ENCODE data around the gene IP6K2. TPM values are rescaled to one million over a fixed set of nuclear protein-coding genes. Genes with fewer than 3 reads are reported as not detected.

Gene IP6K2
- total and polyA plus RNA-seq, 10 of the 15 experiments (the other 5 are each of a cell fraction or from before 2014, with no cell fraction given), result 25.8 to 95.9 (median 69.0) TPM

GRCh38 chr3:48688737-48689075 is 28.3 kb downstream of the IP6K2 start:
- Histone ChIP-seq H3K79me2 (ENCODE audit: control insufficient read depth, insufficient read depth, low read length) (peaks cover 19% of the 10 kb centered on the region), H3K4me3 (no peak overlapping the region), H3K27ac (ENCODE audit: control insufficient read depth, insufficient read depth) (no peak overlapping the region), H3K4me1 (ENCODE audit: control insufficient read depth, insufficient read depth, low read length) (peaks cover 4% of the 10 kb centered on the region; the same call in 1 of the 2 replicates), H2AFZ (ENCODE audit: control insufficient read depth, low read depth, low read length) (no peak overlapping the region), H3K4me2 (ENCODE audit: control insufficient read depth, insufficient read depth) (no peak overlapping the region), H3K9me3 (replicated peaks; ENCODE audit: control insufficient read depth, insufficient read depth, low read length) (no peaks in the 10 kb centered on the region), H4K20me1 (ENCODE audit: control insufficient read depth, insufficient read depth) (no peaks in the 10 kb centered on the region; the same call in 1 of the 2 replicates), H3K27me3 (replicated peaks in 1 of 2; ENCODE audit: control insufficient read depth in 2 of 2, insufficient read depth in 2 of 2, low read length in 1 of 2) (no peaks in the 10 kb centered on the region), H3K36me3 (ENCODE audit: control insufficient read depth in 2 of 2, insufficient read depth in 2 of 2, low read length in 1 of 2) (peaks cover 31 to 37% of the 10 kb centered on the region in 2 experiments), H3K9ac (ENCODE audit: control insufficient read depth, insufficient read depth, low read length) (no peak overlapping the region)
- no peak for FAIRE-seq
- intact Hi-C loops (cut with micrococcal nuclease; ENCODE audit: unreplicated experiment), result no loop called here
- ChIA-PET SMC1A (ENCODE audit: uncharacterized antibody, unreplicated experiment) (no interaction called here), POLR2A (no interaction called here), CTCF (interaction anchor here (0.6 to 1.4 kb wide), 4 partner anchors 14 to 253 kb away, joined by 3 to 4 read pairs (median 3); no protein-coding TSS in a partner anchor), RAD21 (ENCODE audit: unreplicated experiment) (interaction anchor here (0.6 kb wide), 1 partner anchor 262 kb away, joined by 3 read pairs; no protein-coding TSS in a partner anchor)
- TF ChIP-seq RUNX3 (IDR thresholded peaks at IDR 0.05; ENCODE audit: low read length) (no peak), NR2F1 (conservative IDR thresholded peaks at IDR 0.05) (no peak), ZNF217 (IDR thresholded peaks at IDR 0.05) (no peak), IRF5 (IDR thresholded peaks at IDR 0.05; ENCODE audit: borderline replicate concordance) (no peak), ZNF24 (IDR thresholded peaks at IDR 0.05) (no peak), SMARCA5 (IDR thresholded peaks at IDR 0.05) (no peak), SREBF2 (IDR thresholded peaks at IDR 0.05; ENCODE audit: low read length) (no peak), ZNF207 (IDR thresholded peaks at IDR 0.05; ENCODE audit: borderline replicate concordance) (no peak), RELA (IDR thresholded peaks at IDR 0.05; ENCODE audit: borderline replicate concordance, partially characterized antibody) (no peak), BCL11A (IDR thresholded peaks at IDR 0.05; ENCODE audit: low read depth, low read length) (no peak), BACH1 (IDR thresholded peaks at IDR 0.05; ENCODE audit: borderline replicate concordance) (no peak), MEF2A (IDR thresholded peaks at IDR 0.05; ENCODE audit: insufficient read depth, low read depth, low read length) (no peak), E2F4 (IDR thresholded peaks at IDR 0.05; ENCODE audit: low read depth, low read length) (no peak), PRDM15 (CRISPR knock-in tag; IDR thresholded peaks at IDR 0.05) (no peak), ESRRA (IDR thresholded peaks at IDR 0.05; ENCODE audit: low read length) (no peak), PKNOX1 (IDR thresholded peaks at IDR 0.05) (no peak), EGR1 (IDR thresholded peaks at IDR 0.05; ENCODE audit: borderline replicate concordance in 1 of 2, low read depth in 2 of 2, low read length in 2 of 2) (no peak)
- WGBS (ENCODE audit: insufficient coverage, insufficient replicate concordance, low lambda C conversion rate, missing lambda C conversion rate), result 97% methylated on average over 3 of the region's 3 CpGs
- no peak for ATAC-seq
- DNase-seq (ENCODE audit: low read depth, low spot score), result no peak
- in situ Hi-C loops (cut with MboI), result no loop called here
- no TSS peak for BruUV-seq (replicated peaks)

Data from GM12878 (cell line).